CD4-positive, alpha-beta T cell (primary cell): ENCODE measurements around the gene ERICH4. TPM values are rescaled to one million over a fixed set of nuclear protein-coding genes. Genes with fewer than 3 reads are reported as not detected.

Experiments used
- ATAC-seq: fragments of 200-7000 bp; cut with Tn5 transposase; one replicate; pipeline ENCODE4 v1.10.0; 2022; ENCODE audit warnings: mild to moderate bottlenecking; ENCODE audit not compliant: poor library complexity
- CTCF ChIA-PET: fragments of 350-600 bp; sonication (Branson Sonifier 250); formaldehyde crosslinking; loops from one replicate; lab custom pipeline; 2021; ENCODE audit warnings: antibody characterized with exemption, inconsistent platforms; lab: Charles Lee
- POLR2A ChIA-PET: fragments of 350-600 bp; sonication (Branson Sonifier 250); formaldehyde crosslinking; loops from one replicate; lab custom pipeline; 2021; ENCODE audit warnings: antibody characterized with exemption, inconsistent platforms; lab: Charles Lee
- DNase-seq, 14 experiments: peaks; one replicate each; pipeline ENCODE4 v3.0.0-alpha.2; 2013 to 2020; ENCODE audit warnings: mixed read lengths in 2 of 14
- H3K27ac ChIP-seq, 2 donors: one replicate each; pipeline versions ENCODE4 v1.5.1 to v1.7.0; 2013; ENCODE audit warnings: low read length in 2 of 2, low read depth in 1 of 2, mild to moderate bottlenecking in 1 of 2
- H3K27me3 ChIP-seq, 2 experiments: 1 replicate in 1 of 2; 2 replicates in 1 of 2; pipeline versions ENCODE4 v1.6.1 to v1.7.0; 2013; ENCODE audit warnings: low read length in 2 of 2, control low read depth in 1 of 2, mild to moderate bottlenecking in 1 of 2, moderate library complexity in 1 of 2; ENCODE audit not compliant: insufficient read depth in 2 of 2, control insufficient read depth in 1 of 2
- H3K36me3 ChIP-seq: one replicate; pipeline ENCODE4 v1.6.1; 2013; ENCODE audit warnings: low read length, control low read depth; ENCODE audit not compliant: insufficient read depth
- H3K4me1 ChIP-seq: one replicate; pipeline ENCODE4 v1.6.1; 2013; ENCODE audit warnings: low read length, control low read depth; ENCODE audit not compliant: insufficient read depth
- H3K4me3 ChIP-seq: one replicate; pipeline ENCODE4 v1.5.1; 2013; ENCODE audit warnings: mild to moderate bottlenecking, low read length, moderate library complexity
- H3K9me3 ChIP-seq, 2 experiments: 1 replicate in 1 of 2; 2 replicates in 1 of 2; pipeline versions ENCODE4 v1.6.1 to v1.7.0; 2013; ENCODE audit warnings: low read length in 2 of 2, mild to moderate bottlenecking in 2 of 2, control low read depth in 1 of 2, moderate library complexity in 1 of 2; ENCODE audit not compliant: control insufficient read depth in 1 of 2, insufficient read depth in 1 of 2
- H3K27ac Mint-ChIP-seq: one replicate; pipeline ENCODE4 v1.8.0; 2020; ENCODE audit warnings: mixed read lengths
- H3K27me3 Mint-ChIP-seq: one replicate; pipeline ENCODE4 v1.8.0; 2021; ENCODE audit warnings: mixed read lengths
- H3K36me3 Mint-ChIP-seq: one replicate; pipeline ENCODE4 v1.8.0; 2021; ENCODE audit warnings: low read depth, mixed read lengths
- H3K4me1 Mint-ChIP-seq: one replicate; pipeline ENCODE4 v1.8.0; 2021; ENCODE audit warnings: low read depth, mixed read lengths
- H3K4me3 Mint-ChIP-seq: one replicate; pipeline ENCODE4 v1.8.0; 2020; ENCODE audit warnings: mild to moderate bottlenecking, mixed read lengths
- H3K9me3 Mint-ChIP-seq: one replicate; pipeline ENCODE4 v1.8.0; 2020; ENCODE audit warnings: mixed read lengths
- CTCF ChIP-seq: fragments of 200-600 bp; IDR thresholded peaks from one replicate; pipeline ENCODE4 v1.8.0; 2022; ENCODE audit warnings: antibody characterized with exemption, mild to moderate bottlenecking
- intact Hi-C, 2 experiments: fragments of 100-400 bp; cut with DNase I in 1 of 2; cut with micrococcal nuclease in 1 of 2; formaldehyde crosslinking; loops; one replicate each; pipeline versions ENCODE4 v1.15.1 to v1.9.0; 2023 to 2025; cut with DNase I, micrococcal nuclease
- total RNA-seq, 174 experiments: library from RNA in 2 of 174; stranded (reverse) in 2 of 174; gene quantifications; one replicate each; pipeline ENCODE4 v1.2.3 and lab custom pipeline; 2021 to 2026

ERICH4 gene
- total RNA-seq, 2 experiments from 2014 or later, result not detected

GRCh38 chr19:41439441-41440222 lies 3.3 kb upstream of the ERICH4 start, which contains the start of gene DMAC2:
Gene DMAC2, minus strand, starts transcription at chr19:41439912. Its CDS starts 13 bp downstream, at chr19:41439899.
- peak; percentile 65 for TF ChIP-seq CTCF
- peak within 1 kb of the TSS; percentile 90 for H3K4me3 ChIP-seq
- intact Hi-C loops, result loop anchor here in 1 of 2 experiments (1.0 to 10.0 kb wide), 7 partner anchors 42 to 1095 kb away; partner anchors contain the start of genes B9D2, BCKDHA, C19orf47 and CCDC97
- H3K27me3 Mint-ChIP-seq, result peaks cover 13% of the 10 kb centered on the region
- H3K36me3 ChIP-seq, result peaks cover 12% of the 10 kb centered on the region
- ChIA-PET POLR2A (interaction anchor here (0.5 to 3.7 kb wide), 18 partner anchors 9 to 803 kb away, joined by 3 to 20 read pairs (median 4); partner anchors contain the start of genes B9D2, GSK3A, HNRNPUL1 and TGFB1), CTCF (interaction anchor here (0.7 to 2.2 kb wide), 13 partner anchors 9 to 974 kb away, joined by 3 to 16 read pairs (median 4); partner anchors contain the start of gene B9D2)
- H3K9me3 ChIP-seq, result no peaks in the 10 kb centered on the region
- no peak within 1 kb of the TSS for H3K27ac Mint-ChIP-seq
- peaks cover 13% of the 10 kb centered on the region for H3K36me3 Mint-ChIP-seq
- peak within 1 kb of the TSS; percentile 60 to 77 for H3K27ac ChIP-seq
- H3K4me1 Mint-ChIP-seq, result no peaks in the 10 kb centered on the region
- no peaks in the 10 kb centered on the region for H3K27me3 ChIP-seq
- no peaks in the 10 kb centered on the region for H3K9me3 Mint-ChIP-seq
- H3K4me3 Mint-ChIP-seq, result no peak within 1 kb of the TSS
- peak; percentile 86 to 97 (median 93) for DNase-seq
- peak; percentile 99 for ATAC-seq
- peaks cover 16% of the 10 kb centered on the region for H3K4me1 ChIP-seq

GRCh38 chr19:41441321-41441945 lies 1.5 kb upstream of the ERICH4 start:
- TF ChIP-seq CTCF, result no peak
- ATAC-seq, result no peak
- peaks cover 7% of the 10 kb centered on the region for H3K36me3 ChIP-seq
- DNase-seq, result no peak
- Mint-ChIP-seq H3K27ac (no peak overlapping the region), H3K4me3 (no peak overlapping the region), H3K27me3 (peaks cover 15% of the 10 kb centered on the region), H3K9me3 (no peaks in the 10 kb centered on the region), H3K36me3 (peaks cover 11% of the 10 kb centered on the region), H3K4me1 (no peaks in the 10 kb centered on the region)
- no peak overlapping the region for H3K27ac ChIP-seq
- intact Hi-C loops, result loop anchor here in 1 of 2 experiments (5.0 kb wide), 2 partner anchors 89 to 239 kb away; partner anchors contain the start of gene TGFB1
- H3K9me3 ChIP-seq, result no peaks in the 10 kb centered on the region
- H3K27me3 ChIP-seq, result no peaks in the 10 kb centered on the region
- H3K4me1 ChIP-seq, result peaks cover 16% of the 10 kb centered on the region
- ChIA-PET CTCF (no interaction called here), POLR2A (interaction anchor here (0.7 to 1.6 kb wide), 2 partner anchors 8 to 54 kb away, joined by 3 to 4 read pairs; no protein-coding TSS in a partner anchor)
- no peak overlapping the region for H3K4me3 ChIP-seq

GRCh38 chr19:41443813-41444455 lies 978 bp downstream of the ERICH4 start:
- Mint-ChIP-seq H3K9me3 (no peaks in the 10 kb centered on the region), H3K4me3 (no peak overlapping the region), H3K27ac (no peak overlapping the region), H3K27me3 (peaks cover 29% of the 10 kb centered on the region), H3K4me1 (no peaks in the 10 kb centered on the region), H3K36me3 (no peaks in the 10 kb centered on the region)
- DNase-seq, result no peak
- H3K4me3 ChIP-seq, result no peak overlapping the region
- ChIA-PET CTCF (no interaction called here), POLR2A (no interaction called here)
- no peak for TF ChIP-seq CTCF
- no peaks in the 10 kb centered on the region for H3K36me3 ChIP-seq
- H3K27ac ChIP-seq, result no peak overlapping the region
- peaks cover 4 to 8% of the 10 kb centered on the region in 2 experiments for H3K27me3 ChIP-seq
- H3K4me1 ChIP-seq, result peaks cover 24% of the 10 kb centered on the region
- intact Hi-C loops, result loop anchor here in 1 of 2 experiments (5.0 kb wide), 2 partner anchors 92 to 242 kb away; partner anchors contain the start of gene TGFB1
- ATAC-seq, result no peak
- H3K9me3 ChIP-seq, result no peaks in the 10 kb centered on the region
